Neural progenitor cell (in vitro differentiated cells): ENCODE measurements around the gene SHROOM3. TPM values are rescaled to one million over a fixed set of nuclear protein-coding genes. Genes with fewer than 3 reads are reported as not detected.
"Not testable (repeated sequence)": the region's sequence is repeated elsewhere in the genome, so short reads cannot be mapped to it uniquely, and the experiment has no call there.

Experiments
- DNase-seq: peaks from one replicate; pipeline ENCODE4 v3.0.0-alpha.2; 2016; ENCODE audit warnings: low spot score
- H2AFZ ChIP-seq: fragments of 200-600 bp; sonication (generic); replicated peaks from 2 replicates; pipeline ENCODE4 v1.6.1; 2016; ENCODE audit warnings: antibody characterized with exemption
- H3F3A ChIP-seq: fragments of 200-600 bp; sonication (generic); 2 replicates; pipeline ENCODE4 v1.6.1; 2016; ENCODE audit warnings: antibody characterized with exemption, low read depth
- H3K27ac ChIP-seq: fragments of 200-600 bp; sonication (generic); 2 replicates; pipeline ENCODE4 v1.5.1; 2016; ENCODE audit warnings: mild to moderate bottlenecking
- H3K27me3 ChIP-seq: fragments of 200-600 bp; sonication (generic); 2 replicates; pipeline ENCODE4 v1.6.1; 2016; ENCODE audit warnings: mild to moderate bottlenecking, moderate library complexity
- H3K36me3 ChIP-seq: fragments of 200-600 bp; sonication (generic); 2 replicates; pipeline ENCODE4 v1.5.1; 2016
- H3K4me1 ChIP-seq: fragments of 200-600 bp; sonication (generic); 2 replicates; pipeline ENCODE4 v1.6.1; 2016; ENCODE audit warnings: mixed run types
- H3K4me2 ChIP-seq: fragments of 200-600 bp; sonication (generic); 2 replicates; pipeline ENCODE4 v1.6.1; 2016
- H3K4me3 ChIP-seq: fragments of 200-600 bp; sonication (generic); 2 replicates; pipeline ENCODE4 v1.5.1; 2016
- H3K79me2 ChIP-seq: fragments of 200-600 bp; sonication (generic); 2 replicates; pipeline ENCODE4 v1.6.1; 2016; ENCODE audit warnings: low read depth
- H3K9ac ChIP-seq: fragments of 200-600 bp; sonication (generic); 2 replicates; pipeline ENCODE4 v1.6.1; 2016
- H3K9me3 ChIP-seq: fragments of 200-600 bp; sonication (generic); 2 replicates; pipeline ENCODE4 v1.5.1; 2016; ENCODE audit warnings: low read depth
- H4K20me1 ChIP-seq: fragments of 200-600 bp; sonication (generic); 2 replicates; pipeline ENCODE4 v1.6.1; 2016; ENCODE audit warnings: low read depth
- H3K27ac Mint-ChIP-seq: 3 replicates; pipeline ENCODE4 v1.8.0; 2021; ENCODE audit warnings: mixed read lengths
- H3K27me3 Mint-ChIP-seq: 2 replicates; pipeline ENCODE4 v1.8.0; 2022; ENCODE audit warnings: low read depth, mild to moderate bottlenecking, inconsistent platforms, moderate library complexity, mixed read lengths; ENCODE audit not compliant: insufficient read depth
- H3K36me3 Mint-ChIP-seq: 3 replicates; pipeline ENCODE4 v1.8.0; 2021; ENCODE audit warnings: mixed read lengths
- H3K4me1 Mint-ChIP-seq: 3 replicates; pipeline ENCODE4 v1.8.0; 2021; ENCODE audit warnings: mixed read lengths
- H3K4me3 Mint-ChIP-seq: 3 replicates; pipeline ENCODE4 v1.8.0; 2021; ENCODE audit warnings: mild to moderate bottlenecking, moderate library complexity, mixed read lengths
- H3K9me3 Mint-ChIP-seq: 3 replicates; pipeline ENCODE4 v1.8.0; 2020; ENCODE audit warnings: mixed read lengths
- EZH2 ChIP-seq: fragments of 200-600 bp; sonication (generic); IDR thresholded peaks from 2 replicates; pipeline ENCODE4 v1.6.1; 2017; ENCODE audit warnings: antibody characterized with exemption, mild to moderate bottlenecking, moderate library complexity
- EZH2phosphoT487 ChIP-seq: fragments of 200-600 bp; sonication (generic); IDR thresholded peaks from 2 replicates; pipeline ENCODE4 v1.6.1; 2017; ENCODE audit warnings: antibody characterized with exemption
- total RNA-seq: library from RNA; depleted of rRNA; stranded (reverse); fragments of >200 nt; gene quantifications from 2 replicates; pipeline ENCODE4 v1.2.3, GENCODE V29; 2015; ENCODE audit warnings: low replicate concordance
- TF ChIP-seq, protein P1 (sequence below): fragments of 200-600 bp; sonication (generic); IDR thresholded peaks from 2 replicates; pipeline ENCODE4 v1.5.1; 2017; ENCODE audit warnings: antibody characterized with exemption, mild to moderate bottlenecking

Gene SHROOM3
- total RNA-seq, 1 donor from 2014 or later = 36.6 TPM

DNA sequence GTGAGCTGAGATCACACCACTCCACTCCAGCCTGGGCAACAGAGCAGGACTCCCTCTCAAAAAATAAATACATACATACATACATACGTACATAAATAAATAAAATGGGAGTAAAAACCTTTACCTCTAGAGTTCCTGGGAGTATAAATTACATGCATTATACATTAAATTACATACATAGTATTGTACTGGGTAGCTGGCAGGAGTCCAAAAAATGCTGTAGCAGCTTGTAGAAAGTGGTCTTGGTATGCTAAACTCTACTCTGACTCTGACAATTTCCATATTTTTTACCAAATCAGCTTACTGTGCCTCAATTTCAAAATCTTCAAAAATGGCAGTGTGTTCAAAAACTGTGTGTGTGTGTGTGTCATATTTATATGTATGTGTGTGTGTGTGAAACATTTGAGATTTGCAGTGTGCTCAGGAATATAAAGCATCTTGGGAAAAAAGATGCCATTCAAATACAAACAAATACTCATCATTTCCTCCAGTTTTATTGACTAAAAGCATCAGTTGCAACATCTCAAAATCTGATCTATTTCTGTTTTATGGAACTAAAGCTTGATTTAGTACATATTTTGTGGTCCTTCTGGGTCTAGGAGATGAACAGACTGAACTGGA, 171.7 kb downstream of the SHROOM3 start:
- Histone ChIP-seq H3K36me3 (no peaks in the 10 kb centered on the region), H3K4me2 (peak overlapping the region; percentile 45), H3K27ac (peak overlapping the region; percentile 84), H3K79me2 (no peaks in the 10 kb centered on the region), H3K9ac (no peak overlapping the region), H3F3A (peaks cover 4% of the 10 kb centered on the region), H2AFZ (no peak overlapping the region), H3K4me3 (no peak overlapping the region), H4K20me1 (peaks cover 8% of the 10 kb centered on the region), H3K27me3 (no peaks in the 10 kb centered on the region), H3K4me1 (peaks cover 36% of the 10 kb centered on the region), H3K9me3 (no peaks in the 10 kb centered on the region)
- H3K4me1 Mint-ChIP-seq = peaks cover 32% of the 10 kb centered on the region
- no peak overlapping the region for H3K4me3 Mint-ChIP-seq
- H3K27ac Mint-ChIP-seq = peak overlapping the region; percentile 83
- H3K36me3 Mint-ChIP-seq = peaks cover 6% of the 10 kb centered on the region
- TF ChIP-seq, protein P1, sequence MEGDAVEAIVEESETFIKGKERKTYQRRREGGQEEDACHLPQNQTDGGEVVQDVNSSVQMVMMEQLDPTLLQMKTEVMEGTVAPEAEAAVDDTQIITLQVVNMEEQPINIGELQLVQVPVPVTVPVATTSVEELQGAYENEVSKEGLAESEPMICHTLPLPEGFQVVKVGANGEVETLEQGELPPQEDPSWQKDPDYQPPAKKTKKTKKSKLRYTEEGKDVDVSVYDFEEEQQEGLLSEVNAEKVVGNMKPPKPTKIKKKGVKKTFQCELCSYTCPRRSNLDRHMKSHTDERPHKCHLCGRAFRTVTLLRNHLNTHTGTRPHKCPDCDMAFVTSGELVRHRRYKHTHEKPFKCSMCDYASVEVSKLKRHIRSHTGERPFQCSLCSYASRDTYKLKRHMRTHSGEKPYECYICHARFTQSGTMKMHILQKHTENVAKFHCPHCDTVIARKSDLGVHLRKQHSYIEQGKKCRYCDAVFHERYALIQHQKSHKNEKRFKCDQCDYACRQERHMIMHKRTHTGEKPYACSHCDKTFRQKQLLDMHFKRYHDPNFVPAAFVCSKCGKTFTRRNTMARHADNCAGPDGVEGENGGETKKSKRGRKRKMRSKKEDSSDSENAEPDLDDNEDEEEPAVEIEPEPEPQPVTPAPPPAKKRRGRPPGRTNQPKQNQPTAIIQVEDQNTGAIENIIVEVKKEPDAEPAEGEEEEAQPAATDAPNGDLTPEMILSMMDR = no peak
- TF ChIP-seq EZH2phosphoT487 (no peak), EZH2 (no peak)
- H3K27me3 Mint-ChIP-seq = no peaks in the 10 kb centered on the region
- H3K9me3 Mint-ChIP-seq = no peaks in the 10 kb centered on the region
- DNase-seq = no peak

DNA sequence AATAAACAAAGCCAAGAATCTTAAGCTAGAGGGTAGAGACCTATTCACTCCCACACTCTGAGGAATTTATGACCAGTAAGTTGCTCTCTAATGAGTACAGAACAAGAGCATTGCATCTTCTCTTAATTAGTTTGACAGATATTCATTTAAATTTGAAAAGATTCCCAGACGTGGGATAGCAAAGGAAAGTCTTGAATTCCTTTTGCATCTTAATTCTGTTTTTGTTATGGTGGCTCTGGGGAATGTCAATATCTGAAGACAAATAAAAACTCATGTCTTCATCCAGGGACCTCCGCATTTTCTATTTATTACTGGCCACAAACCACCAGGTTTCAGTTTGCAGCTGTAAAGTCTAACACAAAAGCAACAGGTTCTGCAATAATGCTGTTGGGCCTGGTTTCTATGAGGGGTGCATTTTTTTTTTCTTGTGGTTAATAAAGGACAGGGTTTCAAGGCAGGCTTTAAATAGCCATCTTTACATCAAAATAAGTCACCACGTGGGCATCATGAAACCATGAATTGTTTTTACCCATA, 172.3 kb downstream of the SHROOM3 start:
- Mint-ChIP-seq H3K36me3 (peaks cover 9% of the 10 kb centered on the region), H3K4me1 (peaks cover 36% of the 10 kb centered on the region), H3K9me3 (no peaks in the 10 kb centered on the region), H3K27ac (peak overlapping the region; percentile 83), H3K27me3 (no peaks in the 10 kb centered on the region), H3K4me3 (no peak overlapping the region)
- H3K27ac ChIP-seq = peak overlapping the region; percentile 84
- no peak overlapping the region for H3K4me3 ChIP-seq
- peak overlapping the region; percentile 45 for H3K4me2 ChIP-seq
- H3F3A ChIP-seq = peaks cover 4% of the 10 kb centered on the region
- no peaks in the 10 kb centered on the region for H3K79me2 ChIP-seq
- no peaks in the 10 kb centered on the region for H3K27me3 ChIP-seq
- no peak overlapping the region for H3K9ac ChIP-seq
- H3K36me3 ChIP-seq = no peaks in the 10 kb centered on the region
- peaks cover 42% of the 10 kb centered on the region for H3K4me1 ChIP-seq
- peaks cover 8% of the 10 kb centered on the region for H4K20me1 ChIP-seq
- peak; percentile 50 for DNase-seq
- H2AFZ ChIP-seq = no peak overlapping the region
- H3K9me3 ChIP-seq = no peaks in the 10 kb centered on the region
- TF ChIP-seq, protein P1 = no peak
- TF ChIP-seq EZH2 (no peak), EZH2phosphoT487 (no peak)

DNA sequence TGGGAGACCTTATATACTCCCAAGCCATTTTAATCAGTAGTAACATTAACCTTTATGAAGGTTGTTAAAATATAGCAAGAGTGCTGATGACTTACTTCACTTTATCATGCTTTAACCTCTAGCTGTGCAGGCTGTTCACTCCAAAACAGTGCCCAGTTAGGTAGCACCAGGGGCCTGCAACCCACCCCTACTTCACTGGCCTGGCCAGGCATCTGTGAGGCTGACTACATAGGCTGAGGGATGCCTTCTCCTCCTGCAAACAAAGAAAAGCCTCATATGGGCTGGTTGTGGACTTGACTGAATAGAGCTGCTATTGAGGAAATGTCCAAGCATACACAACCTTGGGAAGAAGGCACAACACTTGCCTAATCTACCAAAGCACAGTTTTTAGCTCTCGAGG, 172.8 kb downstream of the SHROOM3 start:
- no peaks in the 10 kb centered on the region for H3K79me2 ChIP-seq
- Mint-ChIP-seq H3K27me3 (no peaks in the 10 kb centered on the region), H3K27ac (no peak overlapping the region), H3K4me1 (peaks cover 36% of the 10 kb centered on the region), H3K36me3 (peaks cover 8% of the 10 kb centered on the region), H3K4me3 (no peak overlapping the region), H3K9me3 (no peaks in the 10 kb centered on the region)
- TF ChIP-seq EZH2 = no peak
- no peak for TF ChIP-seq EZH2phosphoT487
- TF ChIP-seq, protein P1 = no peak
- no peaks in the 10 kb centered on the region for H3K27me3 ChIP-seq
- peaks cover 8% of the 10 kb centered on the region for H4K20me1 ChIP-seq
- no peak overlapping the region for H2AFZ ChIP-seq
- peaks cover 4% of the 10 kb centered on the region for H3F3A ChIP-seq
- H3K27ac ChIP-seq = peak overlapping the region; percentile 84
- H3K4me1 ChIP-seq = peaks cover 42% of the 10 kb centered on the region
- H3K4me2 ChIP-seq = no peak overlapping the region
- H3K36me3 ChIP-seq = no peaks in the 10 kb centered on the region
- DNase-seq = no peak
- H3K4me3 ChIP-seq = no peak overlapping the region
- no peak overlapping the region for H3K9ac ChIP-seq
- H3K9me3 ChIP-seq = no peaks in the 10 kb centered on the region

DNA sequence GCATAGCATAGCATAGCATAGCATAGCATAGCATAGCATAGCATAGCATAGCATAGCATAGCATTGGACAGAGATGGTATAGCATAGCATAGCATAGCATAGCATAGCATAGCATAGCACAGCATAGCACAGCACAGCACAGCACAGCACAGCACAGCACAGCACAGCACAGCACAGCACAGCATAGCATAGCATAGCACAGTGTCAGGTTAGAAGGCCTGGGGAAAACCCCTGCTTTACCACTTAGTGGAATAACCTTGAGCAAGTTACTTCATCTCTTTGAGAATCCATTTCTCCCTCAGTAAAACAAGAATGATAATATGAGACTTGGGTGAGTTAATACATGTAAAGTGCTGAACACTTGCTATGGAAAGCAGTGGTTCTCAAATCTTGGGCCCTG, 173.5 kb downstream of the SHROOM3 start:
- not testable (repeated sequence) for DNase-seq, H3K27ac ChIP-seq

More for the DNA sequence above, 173.5 kb downstream of the SHROOM3 start:
- H3K4me3 ChIP-seq, H3K9ac ChIP-seq, H4K20me1 ChIP-seq, H3K4me3 Mint-ChIP-seq, H3K27ac Mint-ChIP-seq, H3K4me2 ChIP-seq, H3F3A ChIP-seq, H3K9me3 Mint-ChIP-seq, H3K79me2 ChIP-seq, H2AFZ ChIP-seq, H3K36me3 Mint-ChIP-seq, H3K27me3 ChIP-seq, H3K9me3 ChIP-seq, H3K27me3 Mint-ChIP-seq, H3K36me3 ChIP-seq: not testable (repeated sequence)
- H3K4me1 ChIP-seq = peaks cover 42% of the 10 kb centered on the region
- peaks cover 36% of the 10 kb centered on the region for H3K4me1 Mint-ChIP-seq
